Stimulated activated CD8-positive, alpha-beta memory T cell treated with anti-CD3 and anti-CD28 coated beads, Interleukin-15, amount 100 ng/mL, for 24 hours (primary cell): ENCODE results near the gene ZNF319.

Experiments
- DNase-seq: peaks from one replicate; pipeline ENCODE4 v3.0.0-alpha.2; 2020; ENCODE audit warnings: low read depth

The ZNF319 gene

GRCh38 chr16:57999971-58000705, at the start of gene ZNF319:
TSS of gene ZNF319 (minus strand) at chr16:58000672. CDS start at chr16:57998265, 2,407 bp downstream.
- no peak for DNase-seq

DNA sequence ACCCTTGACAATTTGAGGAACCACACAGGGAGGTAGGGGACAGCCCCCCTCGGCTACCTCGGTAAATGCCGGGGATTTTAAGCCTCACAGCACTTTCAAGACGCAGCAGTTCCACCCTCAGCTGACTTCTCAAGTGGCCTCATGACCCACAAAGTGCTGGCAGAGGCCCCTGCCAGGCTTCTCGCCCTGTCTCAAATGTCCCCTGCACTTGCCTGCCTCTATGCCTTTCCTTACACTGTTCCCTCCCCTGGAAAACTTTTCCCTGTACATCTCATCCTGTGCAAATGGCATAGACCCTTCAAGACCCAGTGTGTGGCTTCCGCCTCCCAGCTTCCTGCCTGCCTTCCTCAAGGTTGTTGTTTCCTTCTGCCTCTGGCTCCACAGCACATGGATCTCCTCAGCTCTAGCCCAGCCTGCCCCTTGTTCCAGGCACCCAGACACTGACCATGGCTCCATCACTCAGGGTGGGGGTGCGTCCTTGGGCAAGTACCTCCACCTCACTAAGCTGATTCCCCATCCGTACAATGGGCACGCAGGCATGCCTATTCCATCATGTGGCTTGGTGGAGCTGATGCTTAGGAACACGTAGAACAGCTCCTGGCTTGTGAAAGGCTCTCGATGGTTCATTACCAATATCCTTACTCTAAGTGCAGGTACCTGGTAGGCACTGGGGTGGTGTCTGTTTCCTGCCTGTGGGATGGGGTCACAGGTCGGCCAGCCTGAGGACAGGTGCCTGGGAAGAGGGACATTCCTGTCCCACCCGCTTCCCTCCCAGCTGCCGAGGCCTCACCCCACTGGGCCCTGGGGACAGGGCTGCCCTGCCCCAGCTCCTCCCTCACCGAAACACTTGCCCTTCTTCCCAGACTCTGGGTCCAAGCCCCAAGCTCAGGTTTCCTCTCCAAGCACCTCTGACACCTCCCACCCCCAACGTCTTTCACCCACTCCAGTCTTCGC, 49.0 kb upstream of the ZNF319 start:
- DNase-seq: no peak

DNA sequence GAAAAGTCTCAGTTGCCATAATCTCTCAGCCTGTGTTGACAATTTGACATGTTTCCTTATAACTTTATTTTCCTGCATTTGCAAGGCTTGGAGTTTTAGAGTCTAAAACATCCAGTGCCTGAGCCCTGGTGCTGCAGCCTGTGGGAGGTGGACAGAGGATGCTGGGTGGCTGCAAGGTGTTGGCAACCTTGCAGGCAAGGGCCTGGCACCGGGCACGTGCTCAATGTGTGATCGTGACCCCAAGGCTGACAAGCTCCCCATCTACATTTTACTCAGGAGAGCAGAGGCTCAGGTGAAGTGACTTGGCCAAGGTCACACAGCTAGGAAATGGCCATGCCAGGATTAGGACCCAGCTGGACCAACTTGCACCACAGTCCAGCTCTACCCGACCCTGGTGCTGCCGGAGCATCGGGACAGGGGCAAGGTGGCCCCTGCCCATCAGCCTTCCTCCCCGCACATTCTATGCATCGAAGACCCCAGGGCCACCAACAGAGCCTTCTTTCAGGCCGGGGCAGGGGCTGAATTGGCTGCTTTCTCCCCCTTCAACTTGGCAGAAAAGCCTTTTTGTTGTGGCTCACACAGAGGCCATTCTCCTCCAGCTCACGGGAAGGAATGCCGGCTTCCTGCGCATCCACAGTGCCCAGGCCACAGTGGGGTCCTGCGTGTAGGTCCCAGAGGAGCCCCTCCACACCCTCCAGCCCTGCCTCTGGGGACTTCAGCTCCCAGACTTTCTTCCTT, 48.2 kb upstream of the ZNF319 start:
- DNase-seq: no peak

DNA sequence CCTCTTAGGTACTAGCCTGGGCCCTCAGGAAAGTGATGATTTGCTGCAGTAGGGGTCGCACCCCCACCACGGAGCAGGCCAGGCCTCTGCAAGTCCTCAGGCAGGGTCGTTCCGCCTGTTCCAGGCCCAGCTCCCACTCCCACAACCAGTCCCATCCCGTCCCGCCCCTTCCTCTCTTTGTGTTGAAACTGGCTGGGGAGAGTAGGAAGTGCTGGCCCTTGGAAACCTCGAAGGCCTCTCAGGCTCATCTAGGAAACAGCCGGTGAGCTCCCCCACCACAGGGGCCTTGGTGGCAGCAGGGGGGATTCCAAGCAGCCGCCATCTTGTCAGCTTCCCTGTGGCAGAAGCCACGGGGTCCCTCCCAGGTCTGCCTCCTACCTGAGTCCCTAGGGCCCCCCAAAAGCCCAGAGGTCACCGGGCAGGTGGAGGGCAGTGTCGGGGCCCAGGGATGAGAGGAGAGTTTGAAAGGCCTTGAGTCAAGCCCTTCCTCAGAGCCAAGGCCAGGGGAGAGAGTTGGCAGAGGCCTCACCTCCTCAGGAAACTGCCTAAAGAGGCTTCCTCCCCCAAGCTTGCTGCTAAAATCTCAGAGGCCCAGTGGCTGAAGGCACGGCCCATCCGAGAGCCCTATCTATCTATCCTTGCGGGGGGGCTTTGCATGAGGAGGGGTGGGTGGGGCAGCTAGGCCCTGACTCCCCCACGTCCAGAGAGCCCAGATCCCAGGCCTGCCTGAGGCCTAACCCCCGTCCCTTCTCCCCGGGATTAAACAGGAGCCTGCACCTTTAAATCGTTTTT, 47.3 kb upstream of the ZNF319 start:
- no peak for DNase-seq

- DNase-seq: no peak
These were observed 46.5 kb upstream of the ZNF319 start for GRCh38 chr16:58046936-58047335.

DNA sequence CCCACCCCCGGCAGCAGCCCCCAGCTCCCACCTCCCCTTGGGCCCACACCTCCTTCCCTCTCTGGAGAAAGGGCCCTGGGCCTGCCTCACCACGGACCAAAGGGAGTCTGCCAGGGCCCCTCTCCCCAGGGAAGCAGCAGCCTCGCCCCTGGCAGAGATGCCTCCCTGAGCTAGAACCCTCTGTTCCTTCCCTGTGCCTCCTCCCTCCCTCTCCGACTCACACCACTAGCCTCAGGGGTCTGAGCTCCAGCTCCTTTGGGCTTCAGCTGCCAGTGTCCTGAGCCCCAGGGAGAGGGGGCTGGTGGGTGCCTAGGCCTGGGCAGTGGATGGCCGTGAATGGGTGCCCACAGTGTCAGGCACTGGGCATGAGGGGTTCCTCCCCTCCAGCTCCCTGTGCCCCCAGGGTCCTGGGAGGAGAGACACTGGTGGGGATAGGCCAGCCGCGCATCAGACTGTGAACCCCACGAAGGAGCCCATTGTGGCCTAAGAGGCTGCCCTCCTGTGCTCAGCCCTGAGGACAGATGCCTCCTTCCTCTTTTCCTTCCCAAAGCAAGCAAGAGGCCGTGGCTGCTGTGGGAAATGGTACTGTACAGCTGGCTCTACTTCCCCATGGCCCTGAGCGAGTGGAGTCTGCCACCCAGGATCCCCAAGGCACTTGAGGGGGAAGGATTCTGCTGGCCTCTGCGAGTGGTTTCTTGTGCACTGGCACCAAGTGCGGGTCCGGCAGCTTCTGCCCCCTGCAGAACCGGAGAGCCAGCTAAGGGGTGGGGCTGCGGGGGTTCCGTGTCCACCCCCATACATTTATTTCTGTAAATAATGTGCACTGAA, 45.8 kb upstream of the ZNF319 start:
- no peak for DNase-seq

DNA sequence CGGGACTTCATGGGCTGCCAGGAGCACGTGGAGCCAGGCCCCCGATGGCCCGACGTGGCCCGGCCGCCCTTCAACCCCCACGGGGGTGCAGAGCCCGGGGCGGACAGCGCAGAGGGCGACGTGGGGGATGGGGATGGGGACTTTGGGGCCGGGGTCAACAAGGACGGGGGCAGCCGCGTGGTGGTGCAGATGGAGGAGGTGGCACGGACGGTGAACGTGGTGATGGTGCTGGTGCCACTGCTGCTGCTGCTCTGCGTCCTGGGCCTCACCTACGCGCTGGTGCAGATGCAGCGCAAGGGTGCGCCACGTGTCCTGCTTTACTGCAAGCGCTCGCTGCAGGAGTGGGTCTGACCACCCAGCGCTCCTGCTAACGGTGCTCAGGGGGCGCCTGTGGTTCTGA, 44.6 kb upstream of the ZNF319 start:
- DNase-seq: no peak

GRCh38 chr16:58044266-58045019, 44.0 kb upstream of the ZNF319 start:
- no peak for DNase-seq

DNA sequence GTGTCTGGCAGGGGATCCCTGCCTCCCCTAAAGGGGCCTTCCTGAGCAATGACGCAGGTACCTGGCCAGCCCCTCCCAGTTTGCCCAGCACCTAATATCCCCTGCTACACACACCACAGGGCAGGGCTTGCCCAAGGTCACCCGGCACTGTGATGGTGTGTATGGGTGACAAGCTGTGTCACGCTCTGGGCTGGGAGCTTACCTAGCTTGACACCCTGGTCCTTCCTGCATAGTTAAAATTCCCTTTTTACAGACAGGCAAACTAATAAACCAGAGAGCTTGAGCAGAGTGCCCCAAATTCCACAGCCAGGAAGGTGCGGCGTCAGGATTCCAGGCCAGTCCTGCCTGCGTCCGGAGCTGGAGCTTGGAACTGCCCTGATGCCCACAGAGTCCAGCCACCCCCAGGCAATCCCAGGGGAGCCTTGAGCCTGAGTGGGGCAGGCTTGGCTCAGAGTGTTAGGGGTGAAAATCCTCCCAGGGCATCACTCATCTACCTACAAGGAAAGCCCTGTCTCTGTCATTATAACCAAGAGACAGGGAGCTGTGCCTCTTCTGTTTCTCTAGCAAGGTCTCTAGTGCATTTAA, 43.2 kb upstream of the ZNF319 start:
- no peak for DNase-seq

DNA sequence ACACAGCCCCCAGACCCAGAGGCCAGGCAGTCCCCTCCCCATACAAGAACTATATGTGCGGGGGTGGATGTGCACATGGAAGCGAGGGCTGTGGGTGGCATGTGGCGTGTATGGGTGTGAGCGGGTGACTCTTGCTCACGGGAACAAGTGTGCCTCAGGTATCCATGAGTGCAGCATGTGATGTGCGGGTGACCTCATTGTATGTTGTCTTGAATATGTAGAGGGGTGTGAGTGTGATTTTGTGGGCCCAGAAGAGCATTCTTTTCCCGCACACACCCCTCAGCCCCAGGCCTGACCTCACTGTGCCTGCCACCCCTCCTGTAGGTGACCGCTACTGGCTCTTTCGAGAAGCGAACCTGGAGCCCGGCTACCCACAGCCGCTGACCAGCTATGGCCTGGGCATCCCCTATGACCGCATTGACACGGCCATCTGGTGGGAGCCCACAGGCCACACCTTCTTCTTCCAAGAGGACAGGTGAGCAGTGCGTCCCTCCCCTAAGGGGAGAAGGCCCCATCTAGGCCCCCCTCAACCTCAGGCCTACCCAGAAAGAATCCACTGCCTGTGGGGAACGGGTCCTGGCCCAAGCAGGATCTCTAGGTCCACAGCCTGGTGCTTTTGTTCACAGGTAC, 42.5 kb upstream of the ZNF319 start:
- no peak for DNase-seq

- no peak for DNase-seq
These were observed 41.8 kb upstream of the ZNF319 start for GRCh38 chr16:58042001-58042885.

GRCh38 chr16:58041628-58041955, 41.1 kb upstream of the ZNF319 start:
- no peak for DNase-seq

- no peak for DNase-seq
These were observed 40.6 kb upstream of the ZNF319 start for GRCh38 chr16:58040945-58041627.

GRCh38 chr16:58040496-58040846, 40.0 kb upstream of the ZNF319 start:
- no peak for DNase-seq

DNA sequence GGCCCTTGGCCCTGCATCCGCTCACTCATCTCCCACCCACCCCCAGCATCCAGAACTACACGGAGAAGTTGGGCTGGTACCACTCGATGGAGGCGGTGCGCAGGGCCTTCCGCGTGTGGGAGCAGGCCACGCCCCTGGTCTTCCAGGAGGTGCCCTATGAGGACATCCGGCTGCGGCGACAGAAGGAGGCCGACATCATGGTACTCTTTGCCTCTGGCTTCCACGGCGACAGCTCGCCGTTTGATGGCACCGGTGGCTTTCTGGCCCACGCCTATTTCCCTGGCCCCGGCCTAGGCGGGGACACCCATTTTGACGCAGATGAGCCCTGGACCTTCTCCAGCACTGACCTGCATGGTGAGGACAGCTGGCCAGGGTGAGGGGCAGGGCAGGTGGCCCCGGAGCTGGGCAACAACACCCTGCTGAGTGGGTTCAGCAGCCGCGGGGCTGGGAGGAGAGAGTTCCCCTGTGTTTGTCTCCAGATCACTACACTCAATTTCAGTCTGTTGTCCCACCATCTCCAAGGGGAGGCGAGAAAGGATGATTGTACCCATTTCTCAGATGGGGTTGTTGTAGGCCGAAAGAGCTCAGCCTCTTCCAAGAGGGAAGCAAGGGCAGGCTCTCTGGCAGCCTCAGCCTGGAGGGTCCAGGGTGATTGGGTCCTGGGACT, 39.5 kb upstream of the ZNF319 start:
- DNase-seq: no peak

GRCh38 chr16:58038219-58038641, 37.8 kb upstream of the ZNF319 start:
- DNase-seq: no peak
